Measurements from ENCODE around the gene RPL29.
A peak's percentile ranks its signal among the peaks of the same experiment; 100 is the strongest.
"Not testable (repeated sequence)": the region's sequence is repeated elsewhere in the genome, so short reads cannot be mapped to it uniquely, and the experiment has no call there.

The RPL29 gene

DNA sequence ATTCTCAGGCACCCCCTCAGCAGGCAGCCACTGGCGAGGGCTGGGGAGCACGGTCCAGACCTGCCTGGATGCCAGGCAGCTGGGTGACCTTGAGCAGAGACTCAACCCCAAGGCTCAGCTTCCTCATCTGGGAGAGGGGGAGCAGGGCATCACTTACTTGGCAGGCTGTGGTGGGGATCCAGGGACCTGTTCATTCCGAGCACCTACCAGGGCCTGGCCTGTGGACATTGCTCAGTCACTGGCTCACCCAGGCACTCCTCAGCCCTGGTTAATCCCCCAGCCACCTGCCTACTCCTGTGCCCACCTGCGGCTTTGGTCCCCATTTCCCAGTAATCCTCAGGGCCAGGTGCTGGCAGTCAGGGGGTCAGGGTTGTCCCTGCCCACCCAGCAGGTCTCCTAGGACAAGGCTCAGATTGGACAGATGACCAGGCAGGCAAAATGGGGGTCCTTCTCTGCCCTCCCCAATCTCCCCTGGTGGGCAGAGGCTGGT lies 9.3 kb upstream of the RPL29 start:
- DNase-seq: no peak

DNA sequence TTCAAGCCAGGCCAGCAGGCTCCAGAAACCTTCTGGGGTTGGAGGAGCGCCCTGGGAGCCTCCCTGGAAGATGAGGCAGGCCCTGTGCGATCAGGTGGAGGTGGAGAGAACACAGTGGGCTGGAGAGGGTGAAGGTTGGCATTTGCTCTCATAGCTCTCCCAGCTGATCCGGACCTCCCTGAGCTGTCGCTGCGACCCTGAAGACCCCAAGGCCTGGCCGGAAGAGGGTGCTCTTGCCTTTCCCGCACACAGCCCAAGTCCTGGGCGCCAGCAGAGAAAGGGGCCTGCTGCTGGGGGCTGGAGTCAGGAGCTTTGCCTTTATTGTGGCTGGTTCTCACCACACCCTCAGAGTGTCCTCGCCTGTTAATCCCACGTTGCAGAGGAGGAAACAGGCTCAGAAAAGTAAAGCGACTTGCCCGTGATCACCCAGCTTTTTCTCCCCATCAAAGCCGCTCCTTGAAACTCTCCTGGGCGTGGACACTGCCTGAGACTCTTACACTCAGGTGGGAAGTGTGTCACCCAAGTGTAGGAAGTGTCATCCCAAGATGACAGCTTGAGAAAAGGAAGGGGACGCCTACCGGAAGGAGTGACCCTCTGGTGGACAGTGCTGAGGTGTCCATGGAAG lies 8.6 kb upstream of the RPL29 start:
- no peak for DNase-seq

DNA sequence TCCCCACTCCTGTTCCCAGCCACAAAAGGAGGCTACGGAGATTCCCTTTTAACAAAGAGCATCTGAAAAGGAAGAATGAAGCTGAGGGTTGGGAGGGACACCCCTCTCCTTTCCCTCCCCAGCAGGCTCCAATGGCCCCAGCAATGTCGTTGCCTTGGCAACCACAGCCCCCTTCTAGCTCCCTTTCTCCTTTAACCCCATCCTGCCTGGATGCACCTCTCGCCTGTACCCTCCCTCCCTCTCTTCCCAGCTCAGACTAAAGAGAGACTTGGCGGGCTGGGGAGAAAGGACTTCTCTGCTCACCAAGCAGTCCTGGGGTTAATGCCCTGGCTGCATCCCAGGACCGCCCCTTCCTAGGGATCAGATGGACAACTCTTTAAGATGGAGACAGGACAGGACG lies 7.1 kb upstream of the RPL29 start:
- no peak for DNase-seq

DNA sequence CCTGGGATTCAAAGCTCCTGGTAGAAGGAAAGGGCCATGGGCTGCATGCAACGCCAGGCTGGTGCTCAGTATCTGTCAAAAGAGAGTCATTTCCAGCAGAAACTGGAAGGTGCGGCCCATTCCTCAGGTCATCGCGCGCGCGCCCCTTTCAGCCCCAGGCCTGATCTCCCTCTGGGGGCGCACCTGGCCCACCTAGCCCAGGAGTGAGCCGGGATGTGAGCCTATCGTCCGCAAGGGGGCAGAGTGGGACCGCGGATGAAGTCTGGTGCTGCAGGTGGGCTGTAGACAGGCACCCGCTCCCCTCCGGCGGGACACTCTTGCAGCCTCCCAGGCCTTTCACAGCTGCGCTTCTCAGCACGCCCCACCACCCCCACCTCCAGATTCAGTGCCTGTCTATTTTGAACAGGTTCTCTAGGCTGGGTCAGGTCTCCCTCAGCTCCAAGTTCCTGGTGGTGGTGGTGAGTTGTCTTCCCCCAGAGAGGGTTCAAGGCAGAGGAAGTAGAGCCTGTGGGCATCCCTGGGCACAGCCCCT lies 5.8 kb upstream of the RPL29 start:
- DNase-seq: peak; percentile 89

DNA sequence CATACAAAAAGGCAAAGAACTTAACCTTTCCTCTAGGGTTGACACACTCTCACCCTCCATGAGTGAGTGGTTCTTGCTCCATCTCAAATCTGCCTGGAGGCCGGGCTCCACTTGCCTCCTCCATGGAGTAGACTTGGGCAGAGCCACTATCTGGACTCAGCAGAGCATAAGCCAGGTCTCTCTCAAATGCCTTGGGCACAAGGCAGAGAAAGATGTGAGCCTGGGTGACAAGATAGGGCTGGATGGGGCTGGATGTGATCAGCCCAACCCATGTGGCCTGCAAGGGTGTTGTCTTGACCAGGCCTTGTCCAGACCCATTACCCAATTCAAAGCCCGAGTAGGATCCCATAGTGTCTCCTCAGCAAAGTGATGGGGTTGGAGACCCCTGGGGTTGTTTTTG lies 4.2 kb upstream of the RPL29 start:
- DNase-seq: no peak

DNA sequence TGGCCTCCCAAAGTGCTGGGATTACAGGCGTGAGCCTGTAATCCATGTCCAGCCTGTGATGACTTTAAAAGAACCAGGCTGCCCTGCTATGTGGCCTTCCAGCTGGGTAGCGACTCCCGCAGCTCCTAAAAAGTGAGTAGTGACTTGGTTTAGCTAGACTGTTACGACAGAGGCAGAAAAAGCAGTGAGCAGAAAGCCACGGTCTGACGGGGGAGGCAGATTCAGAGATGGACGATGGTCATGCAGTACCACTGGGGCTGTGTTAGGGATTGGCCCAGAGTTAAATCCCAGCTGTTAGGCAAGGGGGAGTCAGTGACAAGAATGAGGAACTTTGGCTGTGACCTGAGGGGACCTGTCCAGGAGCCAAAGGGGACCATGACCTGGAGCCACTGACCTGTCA lies 3.1 kb upstream of the RPL29 start:
- DNase-seq: no peak

DNA sequence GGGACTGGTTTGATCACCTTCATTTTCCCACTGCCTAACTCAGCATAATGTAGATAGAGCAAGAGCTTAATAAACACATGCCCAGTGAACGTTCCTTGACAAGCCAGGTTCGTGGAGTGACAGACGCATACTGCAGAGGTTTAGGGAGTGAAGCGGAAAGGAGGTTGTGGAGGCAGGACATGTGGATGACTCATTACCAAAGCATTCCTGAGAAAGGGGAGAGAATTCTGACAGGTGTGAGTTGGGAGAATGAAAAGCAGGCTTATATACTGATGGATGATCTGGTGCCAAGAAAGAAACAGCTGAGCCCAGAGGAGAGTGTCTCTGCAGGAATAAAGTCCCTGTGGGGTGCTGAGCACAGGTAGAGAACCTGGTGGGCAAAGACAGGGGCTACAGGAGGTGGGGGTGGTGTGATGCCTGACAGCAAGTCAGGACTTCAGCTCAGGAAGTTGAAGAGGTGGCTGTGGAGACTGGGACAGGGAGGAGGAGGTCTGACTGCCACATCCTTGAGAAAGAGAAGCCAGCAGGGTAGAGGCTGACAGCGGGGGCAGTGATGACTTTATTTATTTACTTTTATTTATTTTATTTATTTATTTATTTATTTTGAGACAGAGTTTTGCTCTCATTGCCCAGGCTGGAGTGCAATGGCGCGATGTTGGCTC lies 2.4 kb upstream of the RPL29 start:
- no peak for DNase-seq

DNA sequence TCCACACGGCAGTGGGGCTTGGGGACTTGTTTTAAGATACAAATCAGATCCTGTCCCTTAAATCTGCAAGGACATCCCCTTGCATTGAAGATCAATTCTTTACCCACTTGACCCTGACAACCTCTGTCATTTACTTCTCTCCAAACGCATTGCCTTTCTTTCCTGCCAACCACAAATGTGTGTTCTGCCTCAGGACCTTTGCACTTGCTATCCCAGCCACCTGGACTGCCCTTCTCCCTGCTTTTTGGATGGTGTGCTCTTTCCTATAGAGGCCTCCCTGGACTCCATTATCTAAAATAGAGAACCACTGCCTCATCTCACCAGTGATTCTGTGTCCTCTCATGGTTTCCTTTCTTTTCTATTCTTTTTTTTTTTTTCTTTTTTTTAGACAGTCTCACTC lies 1.5 kb upstream of the RPL29 start:
- DNase-seq: no peak

DNA sequence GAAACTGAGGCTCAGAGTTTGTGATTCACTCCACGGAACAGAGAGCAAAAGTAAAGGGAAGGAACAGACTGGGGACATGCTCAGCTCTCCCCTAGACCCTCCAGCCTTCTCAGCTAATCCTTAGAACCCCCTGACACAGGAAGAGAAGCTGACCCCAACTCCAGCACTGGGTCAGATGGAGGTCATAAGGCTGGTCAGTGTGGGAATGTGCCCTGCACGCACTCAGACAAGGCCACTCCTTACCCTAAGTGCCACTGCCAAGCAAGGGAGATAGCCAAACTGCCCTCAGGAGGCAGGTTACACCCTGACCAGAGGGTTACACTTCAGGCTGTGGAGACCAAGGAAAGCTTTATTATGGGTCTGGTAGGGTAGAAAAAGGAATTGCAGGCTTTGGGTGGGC lies 1.2 kb downstream of the RPL29 start:
- DNase-seq: no peak

DNA sequence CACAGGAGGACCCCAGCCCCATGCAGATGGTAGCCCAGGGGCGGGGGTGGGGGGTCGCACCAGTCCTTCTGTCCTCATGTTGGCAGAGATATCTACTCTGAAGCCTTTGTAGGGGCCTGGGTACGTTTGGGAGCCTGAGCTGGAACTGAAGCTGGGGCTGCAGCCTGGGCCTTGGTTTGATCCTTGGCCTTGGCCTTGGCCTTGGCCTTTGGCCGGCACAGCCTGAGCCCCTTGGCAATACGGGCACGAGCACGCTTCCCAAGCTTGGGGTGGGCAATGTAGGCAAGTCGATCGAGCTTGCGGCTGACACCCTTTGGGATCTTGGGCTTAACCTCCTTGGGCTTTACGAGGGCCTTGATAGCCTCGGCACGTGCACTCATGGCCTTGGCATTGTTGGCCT lies 2.0 kb downstream of the RPL29 start:
- DNase-seq: not testable (repeated sequence)

DNA sequence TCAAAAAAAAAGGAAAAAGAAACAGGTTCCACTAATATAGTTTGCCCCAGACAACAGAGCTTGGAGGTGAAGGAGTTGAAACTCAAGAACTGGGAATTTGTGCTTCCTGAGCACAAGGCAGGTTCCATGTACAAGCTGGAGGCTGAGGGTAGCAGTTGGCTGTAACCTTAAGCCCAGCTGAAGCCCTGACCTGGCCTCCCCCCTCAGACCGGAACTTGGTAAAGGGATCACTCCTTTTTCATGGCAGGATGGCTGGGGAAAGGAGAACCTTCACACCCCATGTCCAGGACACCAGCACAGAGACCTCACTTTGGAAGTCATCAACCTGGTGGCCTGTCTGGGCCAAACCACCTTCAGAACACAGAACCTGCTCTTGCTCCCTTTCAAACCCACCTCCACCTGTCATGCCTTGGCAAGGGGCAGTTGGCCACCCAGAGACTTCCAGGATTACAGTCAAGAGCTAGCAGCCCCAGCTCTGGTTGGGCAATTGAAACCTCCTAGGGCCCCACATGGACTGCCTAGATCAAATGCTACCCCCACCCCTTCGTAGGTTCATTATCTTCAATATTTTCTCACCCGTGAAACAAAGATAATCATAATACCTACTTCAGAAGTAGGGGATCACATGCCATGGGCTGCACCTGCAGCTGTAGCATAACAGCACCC lies 3.5 kb downstream of the RPL29 start:
- no peak for DNase-seq

DNA sequence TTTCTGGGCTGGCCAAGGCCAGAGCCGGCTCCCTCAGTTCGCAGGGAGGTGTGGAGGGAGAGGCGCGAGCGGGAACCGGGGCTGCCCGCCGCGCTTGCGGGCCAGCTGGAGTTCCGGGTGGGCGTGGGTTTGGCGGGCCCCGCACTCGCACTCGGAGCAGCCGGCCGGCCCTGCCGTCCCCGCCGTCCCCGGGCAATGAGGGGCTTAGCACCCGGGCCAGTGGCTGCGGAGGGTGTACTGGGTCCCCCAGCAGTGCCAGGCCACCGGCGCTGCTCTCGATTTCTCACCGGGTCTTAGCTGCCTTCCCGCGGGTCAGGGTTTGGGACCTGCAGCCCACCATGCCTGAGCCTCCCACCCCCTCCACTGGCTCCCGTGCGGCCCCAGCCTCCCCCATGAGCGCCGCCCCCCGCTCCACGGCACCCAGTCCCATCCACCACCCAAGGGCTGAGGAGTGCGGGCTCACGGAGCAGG lies 5.2 kb downstream of the RPL29 start:
- not testable (repeated sequence) for DNase-seq

DNA sequence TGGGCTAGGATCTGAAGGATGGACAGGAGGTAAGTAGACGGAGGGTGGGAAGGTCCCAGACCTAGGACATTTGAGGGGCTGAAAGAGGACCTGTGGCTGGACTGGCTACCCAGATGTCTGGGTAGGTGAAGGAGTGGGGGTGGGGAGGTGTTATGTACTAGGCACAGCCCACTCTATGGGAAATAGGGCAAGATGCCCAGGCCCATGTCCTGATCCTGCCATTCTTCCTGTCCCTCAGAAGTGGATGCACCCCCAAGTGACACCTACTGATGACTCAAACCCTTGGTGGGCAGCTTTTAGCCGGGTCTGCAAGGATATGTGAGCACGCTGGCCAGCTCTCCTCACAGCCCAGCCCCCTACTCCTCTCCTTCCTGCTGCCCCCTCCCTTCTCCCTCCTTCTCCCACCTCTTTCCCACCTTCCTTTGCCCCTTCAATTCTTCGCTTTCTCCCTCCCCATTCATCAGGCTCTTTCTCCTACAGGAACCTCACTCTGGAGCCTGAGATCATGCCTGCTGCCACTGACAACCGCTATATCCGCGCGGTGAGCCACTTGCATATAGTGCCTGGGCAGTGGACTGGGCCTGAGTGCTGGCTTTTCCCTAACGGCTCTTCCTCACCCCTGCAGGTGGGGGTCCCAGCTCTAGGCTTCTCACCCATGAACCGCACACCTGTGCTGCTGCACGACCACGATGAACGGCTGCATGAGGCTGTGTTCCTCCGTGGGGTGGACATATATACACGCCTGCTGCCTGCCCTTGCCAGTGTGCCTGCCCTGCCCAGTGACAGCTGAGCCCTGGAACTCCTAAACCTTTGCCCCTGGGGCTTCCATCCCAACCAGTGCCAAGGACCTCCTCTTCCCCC lies 7.2 kb downstream of the RPL29 start:
- no peak for DNase-seq

DNA sequence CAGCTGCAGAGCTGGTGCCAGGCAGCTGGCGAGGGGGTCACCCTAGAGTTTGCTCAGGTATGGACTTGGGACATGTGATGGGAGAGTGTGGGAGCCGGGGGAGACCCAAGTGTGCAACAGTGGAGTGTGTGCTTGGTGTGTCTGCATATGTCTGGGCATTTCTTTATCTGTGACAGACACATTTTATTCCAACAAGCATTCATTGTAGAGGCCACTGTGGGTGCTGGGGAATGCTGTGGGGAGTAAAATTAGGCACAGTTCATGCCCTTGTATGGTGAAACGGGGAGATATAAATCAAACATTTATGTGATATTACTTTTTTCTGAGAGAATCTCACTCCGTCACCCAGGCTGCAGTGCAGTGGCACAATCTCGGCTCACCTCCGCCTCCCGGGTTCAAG lies 8.1 kb downstream of the RPL29 start:
- DNase-seq: no peak

DNA sequence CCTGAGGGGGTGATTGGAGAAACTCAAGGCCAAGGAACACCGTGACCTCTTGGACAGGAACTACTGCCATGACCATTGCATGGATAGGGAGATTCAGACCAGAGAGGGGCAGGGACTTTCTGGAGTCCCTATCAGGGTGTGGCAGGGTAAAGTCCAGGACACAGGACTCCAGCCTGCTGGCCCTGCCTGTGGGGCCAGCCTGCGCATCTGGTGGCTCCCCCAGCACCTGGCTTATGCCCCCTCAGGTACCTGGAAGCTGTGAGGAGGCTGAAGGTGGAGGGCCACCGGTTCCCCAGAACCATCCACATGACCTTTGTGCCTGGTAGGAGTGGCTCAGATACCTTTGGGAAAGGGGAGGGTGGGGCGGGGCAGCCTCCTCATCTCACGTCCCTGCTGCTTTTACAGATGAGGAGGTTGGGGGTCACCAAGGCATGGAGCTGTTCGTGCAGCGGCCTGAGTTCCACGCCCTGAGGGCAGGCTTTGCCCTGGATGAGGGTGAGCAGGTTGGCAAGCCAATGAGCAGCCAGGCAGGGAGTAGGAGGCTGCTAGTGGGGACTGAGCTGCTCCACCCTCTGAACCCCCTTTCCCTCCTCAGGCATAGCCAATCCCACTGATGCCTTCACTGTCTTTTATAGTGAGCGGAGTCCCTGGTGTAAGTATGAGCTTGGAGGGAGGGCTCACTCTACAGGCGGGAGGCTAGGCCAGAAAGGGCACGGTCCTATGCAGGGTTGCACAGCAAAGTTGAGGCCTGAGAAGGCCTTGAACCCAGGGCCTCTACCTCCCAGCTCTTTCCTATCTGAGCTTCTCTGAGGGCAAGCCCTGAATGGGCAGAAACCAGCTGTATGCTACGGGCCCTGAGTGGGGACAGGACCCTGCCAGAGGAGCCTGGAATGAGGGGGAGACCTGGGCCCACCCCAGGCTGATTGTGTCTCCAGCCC lies 9.4 kb downstream of the RPL29 start:
- no peak for DNase-seq

DNA sequence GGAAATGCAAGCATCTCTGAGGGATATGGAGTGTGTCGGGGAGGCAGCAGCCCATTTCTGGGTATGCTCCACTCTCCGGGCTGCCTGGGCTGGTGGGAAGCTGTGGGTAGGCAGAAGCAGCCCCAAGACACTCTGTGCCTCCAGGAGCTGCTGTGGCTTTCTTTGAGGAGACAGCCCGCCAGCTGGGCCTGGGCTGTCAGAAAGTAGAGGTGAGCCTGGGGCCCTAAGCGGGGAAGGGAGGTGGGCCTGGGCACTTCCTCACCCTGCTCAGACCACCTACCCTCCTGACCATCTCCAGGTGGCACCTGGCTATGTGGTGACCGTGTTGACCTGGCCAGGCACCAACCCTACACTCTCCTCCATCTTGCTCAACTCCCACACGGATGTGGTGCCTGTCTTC lies 10.6 kb downstream of the RPL29 start:
- DNase-seq: no peak

DNA sequence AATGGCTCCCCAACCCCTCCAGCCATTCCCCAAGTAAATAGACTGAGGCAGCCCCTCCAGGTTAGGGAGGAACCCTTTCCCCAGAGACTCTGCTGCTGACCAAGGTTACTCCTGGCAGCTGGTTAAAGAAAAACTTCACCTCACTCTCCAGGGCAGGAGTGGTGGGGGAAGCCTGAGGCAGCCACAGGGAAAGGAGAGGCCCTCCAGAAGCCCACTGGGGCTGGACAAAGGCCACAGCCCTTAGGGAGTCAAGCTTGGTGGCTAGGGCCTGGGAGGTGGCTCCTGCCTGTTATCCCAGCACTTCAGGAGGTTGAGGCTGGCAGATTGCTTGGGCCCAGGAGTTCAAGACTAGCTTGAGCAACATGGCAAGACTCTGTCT lies 11.4 kb downstream of the RPL29 start:
- DNase-seq: no peak

DNA sequence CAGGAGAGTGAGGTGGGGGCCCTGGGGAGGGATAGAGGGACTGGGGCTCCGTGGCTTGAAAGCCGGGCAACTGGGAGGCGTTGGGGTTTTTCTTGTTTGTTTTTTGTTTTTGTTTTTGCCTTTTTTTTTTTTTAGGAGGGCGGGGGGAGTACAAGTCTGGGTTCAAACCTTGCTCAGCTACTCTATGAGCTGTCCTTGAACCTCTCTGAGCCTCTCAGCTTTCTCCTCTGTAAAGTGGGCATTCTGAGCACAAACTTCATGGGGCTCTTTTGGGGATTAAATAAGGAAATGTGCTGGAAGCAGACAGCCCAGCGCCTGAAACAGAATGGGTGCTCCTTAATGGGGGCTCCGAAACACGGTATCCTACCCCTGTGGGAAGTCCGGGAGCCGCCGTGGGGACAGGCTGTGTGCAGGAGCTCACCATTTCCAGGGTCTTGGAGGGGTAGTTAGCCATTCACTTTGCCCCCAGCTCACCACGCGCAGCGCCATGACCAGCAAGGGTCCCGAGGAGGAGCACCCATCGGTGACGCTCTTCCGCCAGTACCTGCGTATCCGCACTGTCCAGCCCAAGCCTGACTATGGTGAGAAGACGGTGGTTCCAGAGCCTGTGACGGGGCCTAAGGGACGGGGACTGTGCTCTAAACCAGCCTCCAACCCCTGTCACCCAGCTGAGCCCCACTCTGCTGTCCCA lies 12.0 kb downstream of the RPL29 start:
- DNase-seq: no peak

DNA sequence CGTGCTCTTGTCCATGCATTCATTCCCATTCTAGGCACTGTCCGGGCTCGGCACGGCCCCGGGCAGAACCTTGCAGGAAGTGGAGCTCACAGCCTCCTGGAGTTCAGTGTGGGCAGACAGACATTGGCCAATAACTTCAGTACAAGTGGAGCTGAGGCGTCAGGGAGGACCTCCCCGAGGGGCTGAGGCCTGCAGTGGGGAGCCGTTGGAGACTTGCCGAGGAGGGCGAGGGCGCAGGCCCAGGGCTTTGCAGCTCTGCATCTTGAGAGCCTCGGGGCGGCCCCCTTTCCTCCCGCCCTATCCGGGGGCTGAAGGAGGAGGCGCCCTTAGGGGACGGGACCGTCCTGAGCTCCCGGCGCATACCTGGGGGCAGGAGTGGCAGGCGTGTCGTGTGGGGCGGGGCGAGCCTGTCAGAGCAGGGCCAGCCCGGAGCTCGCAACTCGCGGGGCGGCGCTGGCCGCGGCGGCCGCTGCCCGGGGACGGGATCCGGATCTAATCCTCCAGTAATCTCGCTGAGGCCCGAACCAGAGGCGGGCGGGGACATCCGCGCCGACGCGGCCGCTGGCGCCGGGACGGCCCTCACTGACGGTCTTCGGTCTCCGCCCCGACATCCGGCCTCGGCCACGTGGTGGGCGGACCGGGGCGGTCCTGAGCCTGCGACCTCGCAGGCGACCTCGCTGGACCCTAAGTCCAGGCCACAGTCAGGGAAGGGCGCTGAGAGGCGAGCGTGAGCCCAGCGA lies 12.7 kb downstream of the RPL29 start, which contains the start of gene ACY1:
Gene ACY1 (plus strand): TSS at position 698 of the 740 bp plus-strand sequence. CDS start 530 bp downstream, outside the sequence.
- DNase-seq: peak; percentile 86

DNA sequence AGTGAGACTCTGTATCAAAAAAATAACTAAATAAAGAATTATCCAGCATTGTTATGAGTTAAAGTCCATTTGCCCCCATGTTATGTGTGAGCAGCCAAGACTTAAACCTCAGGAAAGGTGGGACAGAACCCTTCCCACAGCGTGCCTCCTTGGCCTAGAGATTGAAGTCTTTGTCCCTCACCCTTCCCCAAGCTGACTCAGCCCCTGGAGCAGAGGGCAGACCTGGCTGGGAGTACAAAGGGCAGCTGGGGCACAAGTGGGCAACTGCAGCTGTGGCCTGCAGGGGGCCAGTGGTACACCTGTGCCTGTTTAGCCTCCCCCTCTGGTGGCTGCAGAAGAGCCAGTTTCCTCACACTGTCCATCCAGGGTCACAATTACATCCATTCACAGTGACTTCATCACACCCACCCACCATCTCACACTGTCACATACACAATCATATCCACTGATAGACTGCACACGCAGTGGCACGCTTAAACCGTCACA lies 13.3 kb downstream of the RPL29 start:
- peak; percentile 61 for DNase-seq

Data from activated CD4-positive, alpha-beta T cell treated with anti-CD3 and anti-CD28 coated beads for 48 hours (primary cell).